ENCODE measurements around the gene GPD1L. TPM values are rescaled to one million over a fixed set of nuclear protein-coding genes. Genes with fewer than 3 reads are reported as not detected.

Gene GPD1L
- total RNA-seq, 3 donors from 2014 or later (not counting 1 experiment from before 2014, with no cell fraction given), result 14.8 to 35.3 (median 28.4) TPM

DNA sequence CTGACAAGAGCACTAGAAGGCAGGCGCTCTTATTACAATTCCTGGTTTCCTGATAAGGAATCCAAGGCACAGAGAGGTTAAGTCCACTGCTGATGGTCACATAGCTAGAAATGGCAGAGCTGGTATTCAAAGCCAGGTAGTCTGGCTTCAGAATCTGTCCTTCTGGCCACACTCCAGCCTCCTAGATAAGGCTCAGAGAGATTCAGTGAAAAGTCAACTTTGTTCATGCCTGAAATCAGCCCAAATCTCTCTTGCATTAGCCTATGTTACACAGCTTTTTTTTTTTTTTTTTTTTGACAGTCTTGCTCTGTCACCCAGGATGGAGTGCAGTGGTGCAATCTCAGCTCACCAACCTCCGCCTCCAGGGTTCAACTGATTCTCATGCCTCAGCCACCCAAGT, 110.9 kb downstream of the GPD1L start:
- no peaks in the 10 kb centered on the region for H3K36me3 Mint-ChIP-seq
- 94% methylated on average over 2 of the region's 2 CpGs for WGBS (ENCODE audit: insufficient coverage)

More for the DNA sequence above, 110.9 kb downstream of the GPD1L start:
- no peak for DNase-seq
- Histone ChIP-seq H3K4me1 (ENCODE audit: control insufficient read depth, insufficient read depth, low read length) (no peaks in the 10 kb centered on the region), H3K9me3 (ENCODE audit: control insufficient read depth, insufficient read depth, low read length) (peaks cover 4% of the 10 kb centered on the region), H3K4me3 (ENCODE audit: low read length) (no peak overlapping the region), H3K27me3 (ENCODE audit: control insufficient read depth, insufficient read depth, low read length) (no peaks in the 10 kb centered on the region), H3K36me3 (ENCODE audit: control insufficient read depth, insufficient read depth, low read length) (no peaks in the 10 kb centered on the region), H3K27ac (ENCODE audit: low read length) (no peak overlapping the region)
- H3K4me3 Mint-ChIP-seq, result no peak overlapping the region
- no peaks in the 10 kb centered on the region for H3K9me3 Mint-ChIP-seq
- no peaks in the 10 kb centered on the region for H3K4me1 Mint-ChIP-seq
- H3K27ac Mint-ChIP-seq, result no peak overlapping the region
- ATAC-seq, result no peak
- TF ChIP-seq, protein P1, sequence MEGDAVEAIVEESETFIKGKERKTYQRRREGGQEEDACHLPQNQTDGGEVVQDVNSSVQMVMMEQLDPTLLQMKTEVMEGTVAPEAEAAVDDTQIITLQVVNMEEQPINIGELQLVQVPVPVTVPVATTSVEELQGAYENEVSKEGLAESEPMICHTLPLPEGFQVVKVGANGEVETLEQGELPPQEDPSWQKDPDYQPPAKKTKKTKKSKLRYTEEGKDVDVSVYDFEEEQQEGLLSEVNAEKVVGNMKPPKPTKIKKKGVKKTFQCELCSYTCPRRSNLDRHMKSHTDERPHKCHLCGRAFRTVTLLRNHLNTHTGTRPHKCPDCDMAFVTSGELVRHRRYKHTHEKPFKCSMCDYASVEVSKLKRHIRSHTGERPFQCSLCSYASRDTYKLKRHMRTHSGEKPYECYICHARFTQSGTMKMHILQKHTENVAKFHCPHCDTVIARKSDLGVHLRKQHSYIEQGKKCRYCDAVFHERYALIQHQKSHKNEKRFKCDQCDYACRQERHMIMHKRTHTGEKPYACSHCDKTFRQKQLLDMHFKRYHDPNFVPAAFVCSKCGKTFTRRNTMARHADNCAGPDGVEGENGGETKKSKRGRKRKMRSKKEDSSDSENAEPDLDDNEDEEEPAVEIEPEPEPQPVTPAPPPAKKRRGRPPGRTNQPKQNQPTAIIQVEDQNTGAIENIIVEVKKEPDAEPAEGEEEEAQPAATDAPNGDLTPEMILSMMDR (IDR thresholded peaks at IDR 0.05), result no peak
- intact Hi-C loops (cut with micrococcal nuclease), result no loop called here
- H3K27me3 Mint-ChIP-seq (ENCODE audit: low read depth in 2 of 2), result peaks cover 6 to 20% of the 10 kb centered on the region in 2 donors

Other genes with a start within 250 kb of the GPD1L start
- gene OSBPL10, start 125.4 kb upstream of the GPD1L start, total RNA-seq, result 1 to 10 TPM in 2 of 3 donors, under 1 TPM in 1; 1.00 to 3.6 (median 1.6) TPM
- under 1 TPM in 1 of 3 donors, not detected in 2; 0.10 TPM for gene ZNF860, start 124.9 kb upstream of the GPD1L start, total RNA-seq
- under 1 TPM; 0.31 to 0.88 (median 0.83) TPM for gene CMTM8, start 132.1 kb downstream of the GPD1L start, total RNA-seq

All from natural killer cell (primary cell).